ENCODE results near the gene RELL2.

DNA sequence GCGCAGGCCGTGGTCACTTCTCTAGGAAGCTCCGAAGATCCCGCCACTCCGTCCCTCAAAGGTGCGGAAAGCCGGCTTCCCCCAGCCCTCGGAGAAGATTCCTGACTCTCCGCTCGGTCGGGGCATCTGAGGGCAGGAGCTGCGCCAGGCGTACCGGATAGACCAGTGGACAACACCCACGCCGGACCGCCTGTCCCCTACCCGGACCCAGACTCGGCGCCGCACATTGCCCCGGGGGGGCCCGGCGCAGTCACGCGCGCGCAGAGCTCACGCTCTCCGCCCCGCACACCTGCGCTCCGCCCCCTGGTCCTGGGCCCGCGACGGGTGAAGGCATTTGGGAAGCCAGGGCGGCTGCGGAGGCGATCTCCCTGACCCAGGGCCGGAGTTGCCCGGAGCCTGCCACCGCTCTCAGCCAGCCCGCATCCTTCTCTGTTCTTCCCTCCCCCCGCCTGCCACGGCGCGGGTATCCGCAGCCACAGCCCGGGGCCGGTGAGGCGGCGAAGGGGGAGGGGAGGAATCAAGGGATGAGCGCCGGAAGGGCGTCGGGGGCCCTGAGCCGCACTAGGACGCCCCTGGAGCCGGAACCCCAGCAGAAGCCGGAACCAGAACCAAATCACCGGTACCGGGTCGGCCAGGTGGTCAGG is 448 bp downstream of the RELL2 start:
- TF ChIP-seq, protein P1, sequence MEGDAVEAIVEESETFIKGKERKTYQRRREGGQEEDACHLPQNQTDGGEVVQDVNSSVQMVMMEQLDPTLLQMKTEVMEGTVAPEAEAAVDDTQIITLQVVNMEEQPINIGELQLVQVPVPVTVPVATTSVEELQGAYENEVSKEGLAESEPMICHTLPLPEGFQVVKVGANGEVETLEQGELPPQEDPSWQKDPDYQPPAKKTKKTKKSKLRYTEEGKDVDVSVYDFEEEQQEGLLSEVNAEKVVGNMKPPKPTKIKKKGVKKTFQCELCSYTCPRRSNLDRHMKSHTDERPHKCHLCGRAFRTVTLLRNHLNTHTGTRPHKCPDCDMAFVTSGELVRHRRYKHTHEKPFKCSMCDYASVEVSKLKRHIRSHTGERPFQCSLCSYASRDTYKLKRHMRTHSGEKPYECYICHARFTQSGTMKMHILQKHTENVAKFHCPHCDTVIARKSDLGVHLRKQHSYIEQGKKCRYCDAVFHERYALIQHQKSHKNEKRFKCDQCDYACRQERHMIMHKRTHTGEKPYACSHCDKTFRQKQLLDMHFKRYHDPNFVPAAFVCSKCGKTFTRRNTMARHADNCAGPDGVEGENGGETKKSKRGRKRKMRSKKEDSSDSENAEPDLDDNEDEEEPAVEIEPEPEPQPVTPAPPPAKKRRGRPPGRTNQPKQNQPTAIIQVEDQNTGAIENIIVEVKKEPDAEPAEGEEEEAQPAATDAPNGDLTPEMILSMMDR (IDR thresholded peaks at IDR 0.05): no peak
- TF ChIP-seq POLR2AphosphoS5 (IDR thresholded peaks at IDR 0.05): no peak
- TF ChIP-seq EP300 (IDR thresholded peaks at IDR 0.05): no peak

Data from sigmoid colon (tissue), 4 donors.